ENCODE data around the gene PRKCZ. TPM values are rescaled to one million over a fixed set of nuclear protein-coding genes. Genes with fewer than 3 reads are reported as not detected.

PRKCZ gene
- total RNA-seq, 3 donors from 2014 or later, result 0.64 to 17.9 (median 12.5) TPM

GRCh38 chr1:2233997-2234761 lies 184.0 kb downstream of the PRKCZ start:
- Histone ChIP-seq H3K27me3 (no peaks in the 10 kb centered on the region), H3K4me1 (peaks cover 49 to 76% of the 10 kb centered on the region in 2 donors), H3K9me3 (no peaks in the 10 kb centered on the region), H3K4me3 (peak overlapping the region; percentile 66 to 80 (median 72)), H3K27ac (peak overlapping the region; percentile 88 to 96), H3K36me3 (no peaks in the 10 kb centered on the region)
- peak; percentile 19 for TF ChIP-seq POLR2A (IDR thresholded peaks at IDR 0.05)
- peak; percentile 81 to 98 (median 91) for TF ChIP-seq POLR2AphosphoS5 (IDR thresholded peaks at IDR 0.05)
- TF ChIP-seq CTCF (IDR thresholded peaks at IDR 0.05), result no peak
- peak; percentile 82 to 92 for DNase-seq (ENCODE audit: low spot score in 2 of 2)
- intact Hi-C loops (cut with DNase I; ENCODE audit: low total_unique reads), result no loop called here

- Histone ChIP-seq H3K36me3 (no peaks in the 10 kb centered on the region), H3K27ac (peak overlapping the region; percentile 88 to 96), H3K27me3 (no peaks in the 10 kb centered on the region), H3K9me3 (no peaks in the 10 kb centered on the region), H3K4me1 (peaks cover 53 to 82% of the 10 kb centered on the region in 2 donors), H3K4me3 (peak overlapping the region in 2 of 3 donors; percentile 66 to 80)
- no peak for DNase-seq (ENCODE audit: low spot score in 2 of 2)
- TF ChIP-seq POLR2AphosphoS5 (IDR thresholded peaks at IDR 0.05) (no peak), POLR2A (IDR thresholded peaks at IDR 0.05) (no peak), CTCF (IDR thresholded peaks at IDR 0.05) (no peak)
- intact Hi-C loops (cut with DNase I; ENCODE audit: low total_unique reads), result no loop called here
Observed at GRCh38 chr1:2234762-2235113, 184.5 kb downstream of the PRKCZ start.

Other genes starting within 250 kb of the PRKCZ start
- 100 to 1,000 TPM; 108 to 138 (median 123) TPM for gene GNB1, start 159.3 kb upstream of the PRKCZ start, total RNA-seq
- gene CALML6, start 135.2 kb upstream of the PRKCZ start, total RNA-seq, result 1 to 10 TPM in 1 of 3 donors, under 1 TPM in 1, not detected in 1; 0.33 to 1.2 TPM
- gene TMEM52, start 131.1 kb upstream of the PRKCZ start, total RNA-seq, result 1 to 10 TPM in 2 of 3 donors, not detected in 1; 1.6 to 2.9 TPM
- gene CFAP74, start 46.6 kb upstream of the PRKCZ start, total RNA-seq, result under 1 TPM in 2 of 3 donors, not detected in 1; 0.29 to 0.98 TPM
- gene GABRD, start 31.1 kb upstream of the PRKCZ start, total RNA-seq, result not detected
- gene FAAP20, start 144.4 kb downstream of the PRKCZ start, total RNA-seq, result 10 to 100 TPM; 28.6 to 33.1 (median 29.9) TPM
- 10 to 100 TPM; 22.1 to 33.8 (median 26.7) TPM for gene SKI, start 177.9 kb downstream of the PRKCZ start, total RNA-seq